K562 (cell line): ENCODE measurements around the gene SLC6A6. TPM values are rescaled to one million over a fixed set of nuclear protein-coding genes. Genes with fewer than 3 reads are reported as not detected.

Experiments used
- MAZ ChIP-seq, 2 experiments: fragments of 450-650 bp in 1 of 2; sonication (generic) in 1 of 2; formaldehyde crosslinking; IDR thresholded peaks in 1 of 2; conservative IDR thresholded peaks in 1 of 2; 2 replicates each; pipeline versions ENCODE4 v1.4.0 to v1.5.0; 2020; ENCODE audit warnings: mild to moderate bottlenecking in 1 of 2, missing genetic modification reagents in 1 of 2
- NKRF ChIP-seq: fragments of 450-650 bp; IDR thresholded peaks from 2 replicates; pipeline ENCODE4 v1.6.1; 2016; ENCODE audit warnings: borderline replicate concordance
- POLR2A ChIP-seq: fragments of 450-650 bp; conservative IDR thresholded peaks from 2 replicates; pipeline ENCODE4 v1.6.1; 2016
- polyA plus RNA-seq, 8 experiments: library from polyadenylated mRNA; depleted of rRNA in 4 of 8; stranded (reverse) in 5 of 8; unstranded in 3 of 8; fragments of >200 nt; fragmentation: Nextera tagmentation in 2 of 8; fragmentation: Illumina TruSeq in 1 of 8; extraction: Ambion mirVana in 2 of 8; extraction: Trizol in 1 of 8; gene quantifications; 2 replicates each; pipeline versions ENCODE4 v1.2.1 to v1.2.3, GENCODE V29; 2011 to 2014; ENCODE audit warnings: inconsistent platforms in 1 of 8, missing spikeins in 1 of 8
- total RNA-seq, 7 experiments: library from RNA; depleted of rRNA in 6 of 7; stranded (reverse); fragments of >200 nt in 6 of 7; fragmentation: Illumina TruSeq in 2 of 7; extraction: Trizol in 2 of 7; gene quantifications; 2 replicates each; pipeline versions ENCODE4 v1.2.1 to v1.2.3, GENCODE V29; 2011 to 2021; ENCODE audit warnings: low replicate concordance in 1 of 7
- TF ChIP-seq, protein P1 (sequence below), 2 experiments: fragments of 450-650 bp; IDR thresholded peaks; 2 replicates each; pipeline ENCODE4 v1.6.1; 2016; ENCODE audit warnings: mild to moderate bottlenecking in 2 of 2, borderline replicate concordance in 1 of 2, low read depth in 1 of 2, moderate library complexity in 1 of 2

SLC6A6 gene
- total and polyA plus RNA-seq, 9 of the 15 experiments (the other 6 are each of a cell fraction or from before 2014, with no cell fraction given): 12.3 to 203 (median 93.2) TPM

- TF ChIP-seq NKRF (no peak), POLR2A (no peak), MAZ (CRISPR knock-in tag; conservative IDR thresholded peaks at IDR 0.05 in 1 of 2, IDR thresholded peaks at IDR 0.05 in 1 of 2) (no peak)
- TF ChIP-seq, protein P1, sequence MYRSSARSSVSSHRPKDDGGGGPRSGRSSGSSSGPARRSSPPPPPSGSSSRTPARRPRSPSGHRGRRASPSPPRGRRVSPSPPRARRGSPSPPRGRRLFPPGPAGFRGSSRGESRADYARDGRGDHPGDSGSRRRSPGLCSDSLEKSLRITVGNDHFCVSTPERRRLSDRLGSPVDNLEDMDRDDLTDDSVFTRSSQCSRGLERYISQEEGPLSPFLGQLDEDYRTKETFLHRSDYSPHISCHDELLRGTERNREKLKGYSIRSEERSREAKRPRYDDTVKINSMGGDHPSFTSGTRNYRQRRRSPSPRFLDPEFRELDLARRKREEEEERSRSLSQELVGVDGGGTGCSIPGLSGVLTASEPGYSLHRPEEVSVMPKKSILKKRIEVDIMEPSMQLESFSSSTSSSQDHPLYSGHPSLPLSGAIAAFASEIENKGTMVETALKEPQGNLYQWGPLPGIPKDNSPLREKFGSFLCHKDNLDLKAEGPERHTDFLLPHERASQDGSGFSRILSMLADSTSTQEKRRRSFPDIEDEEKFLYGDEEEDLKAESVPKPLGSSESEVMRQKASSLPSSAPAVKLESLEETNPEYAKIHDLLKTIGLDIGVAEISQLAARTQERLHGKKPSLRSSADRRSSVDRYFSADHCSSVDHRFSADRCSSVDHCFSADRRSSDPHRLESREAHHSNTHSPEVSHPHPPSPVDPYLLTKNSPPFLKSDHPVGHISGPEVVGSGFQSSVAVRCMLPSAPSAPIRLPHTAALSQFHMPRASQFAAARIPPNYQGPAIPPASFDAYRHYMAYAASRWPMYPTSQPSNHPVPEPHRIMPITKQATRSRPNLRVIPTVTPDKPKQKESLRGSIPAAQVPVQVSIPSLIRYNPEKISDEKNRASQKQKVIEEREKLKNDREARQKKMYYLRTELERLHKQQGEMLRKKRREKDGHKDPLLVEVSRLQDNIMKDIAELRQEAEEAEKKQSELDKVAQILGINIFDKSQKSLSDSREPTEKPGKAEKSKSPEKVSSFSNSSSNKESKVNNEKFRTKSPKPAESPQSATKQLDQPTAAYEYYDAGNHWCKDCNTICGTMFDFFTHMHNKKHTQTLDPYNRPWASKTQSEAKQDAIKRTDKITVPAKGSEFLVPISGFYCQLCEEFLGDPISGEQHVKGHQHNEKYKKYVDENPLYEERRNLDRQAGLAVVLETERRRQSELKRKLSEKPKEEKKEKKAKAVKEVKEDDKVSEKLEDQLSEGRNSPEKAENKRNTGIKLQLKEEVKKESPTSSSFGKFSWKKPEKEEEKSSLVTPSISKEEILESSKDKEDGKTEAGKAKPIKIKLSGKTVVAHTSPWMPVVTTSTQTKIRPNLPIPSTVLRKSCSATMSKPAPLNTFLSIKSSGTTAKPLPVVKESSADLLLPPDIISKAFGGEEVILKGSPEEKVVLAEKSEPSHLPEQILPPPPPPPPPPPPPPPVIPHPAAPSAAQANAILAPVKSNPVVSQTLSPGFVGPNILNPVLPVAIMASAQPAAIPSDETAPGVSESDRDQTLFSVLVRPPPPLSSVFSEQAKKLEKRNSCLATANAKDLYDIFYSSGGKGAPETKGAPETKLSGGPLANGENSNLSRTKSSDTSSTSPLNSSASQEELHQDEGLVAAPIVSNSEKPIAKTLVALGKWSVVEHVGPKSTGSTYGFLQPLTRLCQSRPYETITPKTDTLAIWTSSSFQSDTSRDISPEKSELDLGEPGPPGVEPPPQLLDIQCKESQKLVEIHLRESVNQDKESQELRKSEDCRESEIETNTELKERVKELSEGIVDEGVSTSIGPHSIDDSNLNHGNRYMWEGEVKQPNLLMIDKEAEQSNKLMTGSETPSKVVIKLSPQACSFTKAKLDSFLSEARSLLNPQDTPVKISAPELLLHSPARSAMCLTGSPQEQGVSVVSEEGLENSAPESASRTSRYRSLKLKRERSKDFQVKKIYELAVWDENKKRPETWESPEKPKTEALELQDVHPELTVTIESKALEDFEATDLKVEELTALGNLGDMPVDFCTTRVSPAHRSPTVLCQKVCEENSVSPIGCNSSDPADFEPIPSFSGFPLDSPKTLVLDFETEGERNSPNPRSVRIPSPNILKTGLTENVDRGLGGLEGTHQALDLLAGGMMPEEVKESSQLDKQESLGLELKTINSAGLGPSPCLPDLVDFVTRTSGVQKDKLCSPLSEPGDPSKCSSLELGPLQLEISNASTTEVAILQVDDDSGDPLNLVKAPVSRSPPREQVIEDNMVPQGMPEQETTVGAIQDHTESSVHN (IDR thresholded peaks at IDR 0.05; ENCODE audit: borderline replicate concordance in 1 of 2, low read depth in 1 of 2): 0 out of 4 replicates have a peak, but pooled peaks of 1 of the 2 experiments have one; percentile 15
These were observed 7.7 kb downstream of the SLC6A6 start (continued) for GRCh38 chr3:14410106-14410502.
